IMR-90 (cell line): ENCODE data around the gene STRA6. TPM values are rescaled to one million over a fixed set of nuclear protein-coding genes. Genes with fewer than 3 reads are reported as not detected.

Experiments
- ATAC-seq: fragments of 200-7000 bp; cut with Tn5 transposase; 2 replicates; pipeline ENCODE4 v1.9.1; 2020; ENCODE audit warnings: low read depth, mild to moderate bottlenecking, moderate library complexity
- BruUV-seq: library from RNA; stranded (reverse); fragments of 400-500 nt; replicated peaks from 2 replicates; lab custom pipeline; 2021; lab: Mats Ljungman, UMichigan
- CTCF ChIA-PET: fragments of 300-600 bp; formaldehyde crosslinking; extraction: SDS; loops from one replicate; lab custom pipeline; 2021; ENCODE audit warnings: antibody characterized with exemption; lab: Yijun Ruan, JAX
- POLR2A ChIA-PET: fragments of 300-600 bp; sonication (Branson Sonifier 250); formaldehyde crosslinking; loops from one replicate; lab custom pipeline; 2022; ENCODE audit warnings: antibody characterized with exemption; ENCODE audit not compliant: unreplicated experiment; lab: Charles Lee
- DNase-seq: peaks from one replicate; pipeline ENCODE4 v3.0.0; 2013
- H2AFZ ChIP-seq: replicated peaks from 2 replicates; pipeline ENCODE3; 2013; ENCODE audit warnings: low read length, mild to moderate bottlenecking; ENCODE audit not compliant: poor library complexity
- H2AK5ac ChIP-seq: 2 replicates; pipeline ENCODE4 v1.6.1; 2013; ENCODE audit warnings: low read depth, low read length, inconsistent platforms
- H2AK9ac ChIP-seq: replicated peaks from 2 replicates; pipeline ENCODE3; 2013; ENCODE audit warnings: mild to moderate bottlenecking, low read depth, low read length, moderate library complexity; ENCODE audit not compliant: poor library complexity
- H2BK120ac ChIP-seq: 2 replicates; pipeline ENCODE4 v1.6.1; 2013; ENCODE audit warnings: low read depth, low read length, inconsistent platforms
- H2BK15ac ChIP-seq: 3 replicates; pipeline ENCODE4 v1.6.1; 2013; ENCODE audit warnings: low read depth, low read length, inconsistent platforms
- H2BK20ac ChIP-seq: 2 replicates; pipeline ENCODE4 v1.6.1; 2013; ENCODE audit warnings: low read depth, mild to moderate bottlenecking, inconsistent platforms, low read length, moderate library complexity
- H2BK5ac ChIP-seq: 2 replicates; pipeline ENCODE4 v1.6.1; 2013; ENCODE audit warnings: mild to moderate bottlenecking, low read depth, low read length, inconsistent platforms; ENCODE audit not compliant: poor library complexity, severe bottlenecking
- H3K14ac ChIP-seq: replicated peaks from 2 replicates; pipeline ENCODE4 v1.6.1; 2013; ENCODE audit warnings: low read depth, low read length, inconsistent platforms
- H3K18ac ChIP-seq: 2 replicates; pipeline ENCODE4 v1.6.1; 2013; ENCODE audit warnings: low read depth, low read length, control low read depth
- H3K23ac ChIP-seq: 2 replicates; pipeline ENCODE4 v1.6.1; 2013; ENCODE audit warnings: low read depth, low read length, inconsistent platforms
- H3K27ac ChIP-seq: 2 replicates; pipeline ENCODE4 v1.5.1; 2013; ENCODE audit warnings: mild to moderate bottlenecking, control low read depth, low read length; ENCODE audit not compliant: insufficient read depth
- H3K27me3 ChIP-seq: 2 replicates; pipeline ENCODE4 v1.6.1; 2013; ENCODE audit warnings: low read length; ENCODE audit not compliant: control insufficient read depth, insufficient read depth
- H3K36me3 ChIP-seq: 2 replicates; pipeline ENCODE4 v1.6.1; 2013; ENCODE audit warnings: low read length, mixed read lengths; ENCODE audit not compliant: control insufficient read depth, insufficient read depth
- H3K4ac ChIP-seq: 2 replicates; pipeline ENCODE4 v1.6.1; 2013; ENCODE audit warnings: low read depth, low read length, inconsistent platforms
- H3K4me1 ChIP-seq: 2 replicates; pipeline ENCODE4 v1.6.1; 2013; ENCODE audit warnings: low read length, mixed read lengths; ENCODE audit not compliant: control insufficient read depth, insufficient read depth
- H3K4me2 ChIP-seq: 2 replicates; pipeline ENCODE4 v1.6.1; 2013; ENCODE audit warnings: low read depth, mild to moderate bottlenecking, control low read depth, low read length, moderate library complexity
- H3K4me3 ChIP-seq: 2 replicates; pipeline ENCODE4 v1.5.1; 2013; ENCODE audit warnings: low read depth, mild to moderate bottlenecking, control low read depth, low read length, moderate library complexity; ENCODE audit not compliant: insufficient read depth
- H3K56ac ChIP-seq: 2 replicates; pipeline ENCODE4 v1.6.1; 2013; ENCODE audit warnings: low read length, inconsistent platforms; ENCODE audit not compliant: insufficient read depth; ENCODE audit errors: extremely low read depth
- H3K79me1 ChIP-seq, 2 experiments: 2 replicates each; pipeline ENCODE4 v1.6.1; 2013; ENCODE audit warnings: low read length in 2 of 2, inconsistent platforms in 1 of 2, low read depth in 1 of 2
- H3K9ac ChIP-seq: 2 replicates; pipeline ENCODE4 v1.6.1; 2013; ENCODE audit warnings: low read depth, low read length, control low read depth
- H3K9me1 ChIP-seq: 2 replicates; pipeline ENCODE4 v1.6.1; 2013; ENCODE audit warnings: low read length, inconsistent platforms; ENCODE audit not compliant: insufficient read depth
- H3K9me3 ChIP-seq: 2 replicates; pipeline ENCODE4 v1.6.1; 2013; ENCODE audit warnings: low read length; ENCODE audit not compliant: control insufficient read depth, insufficient read depth
- H4K20me1 ChIP-seq: 2 replicates; pipeline ENCODE4 v1.6.1; 2013; ENCODE audit warnings: low read length, inconsistent platforms; ENCODE audit not compliant: insufficient read depth
- H4K5ac ChIP-seq: 2 replicates; pipeline ENCODE4 v1.6.1; 2013; ENCODE audit warnings: mild to moderate bottlenecking, low read depth, low read length, control low read depth
- H4K8ac ChIP-seq, 2 experiments: 2 replicates each; pipeline ENCODE4 v1.6.1; 2013; ENCODE audit warnings: low read depth in 2 of 2, low read length in 2 of 2, control low read depth in 1 of 2, inconsistent platforms in 1 of 2
- H4K91ac ChIP-seq: 2 replicates; pipeline ENCODE4 v1.6.1; 2013; ENCODE audit warnings: low read depth, low read length, inconsistent platforms; ENCODE audit not compliant: insufficient read depth
- BHLHE40 ChIP-seq: fragments of 150-350 bp; IDR thresholded peaks from 2 replicates; pipeline ENCODE4 v1.6.1; 2016; ENCODE audit warnings: mild to moderate bottlenecking, low read depth, low read length
- CEBPB ChIP-seq: IDR thresholded peaks from 2 replicates; pipeline ENCODE4 v1.6.1; 2012; ENCODE audit warnings: low read depth, low read length, improper control_type of control experiment
- CHD1 ChIP-seq: IDR thresholded peaks from 2 replicates; pipeline ENCODE4 v1.6.1; 2012; ENCODE audit warnings: low read depth, low read length, improper control_type of control experiment
- CTCF ChIP-seq: conservative IDR thresholded peaks from 2 replicates; pipeline ENCODE4 v1.5.1; 2012; ENCODE audit warnings: mild to moderate bottlenecking, low read depth, low read length, improper control_type of control experiment
- ELK1 ChIP-seq: fragments of 150-350 bp; IDR thresholded peaks from 2 replicates; pipeline ENCODE4 v1.6.1; 2016; ENCODE audit warnings: low read depth, mild to moderate bottlenecking, low read length, moderate library complexity, borderline replicate concordance
- FOS ChIP-seq: fragments of 150-350 bp; IDR thresholded peaks from 2 replicates; pipeline ENCODE4 v1.6.1; 2016; ENCODE audit warnings: low read depth, low read length
- MAFK ChIP-seq: IDR thresholded peaks from 2 replicates; pipeline ENCODE4 v1.6.1; 2012; ENCODE audit warnings: low read depth, low read length, improper control_type of control experiment
- MAZ ChIP-seq: IDR thresholded peaks from 2 replicates; pipeline ENCODE4 v1.6.1; 2012; ENCODE audit warnings: low read depth, mild to moderate bottlenecking, low read length, improper control_type of control experiment, moderate library complexity, borderline replicate concordance
- MXI1 ChIP-seq: IDR thresholded peaks from 2 replicates; pipeline ENCODE4 v1.6.1; 2012; ENCODE audit warnings: low read depth, mild to moderate bottlenecking, low read length, moderate library complexity, borderline replicate concordance
- NFE2L2 ChIP-seq: fragments of 150-350 bp; IDR thresholded peaks from 2 replicates; pipeline ENCODE4 v1.6.1; 2016; ENCODE audit warnings: low read depth, mild to moderate bottlenecking, low read length
- POLR2A ChIP-seq: IDR thresholded peaks from 2 replicates; pipeline ENCODE4 v1.6.1; 2012; ENCODE audit warnings: mild to moderate bottlenecking, low read depth, low read length
- RAD21 ChIP-seq: IDR thresholded peaks from 2 replicates; pipeline ENCODE4 v1.6.1; 2012; ENCODE audit warnings: low read length, improper control_type of control experiment
- RCOR1 ChIP-seq: IDR thresholded peaks from 2 replicates; pipeline ENCODE4 v1.6.1; 2012; ENCODE audit warnings: mild to moderate bottlenecking, low read length, improper control_type of control experiment; ENCODE audit not compliant: insufficient replicate concordance
- RFX5 ChIP-seq: IDR thresholded peaks from 2 replicates; pipeline ENCODE4 v1.8.0; 2012; ENCODE audit warnings: low read depth, mild to moderate bottlenecking, low read length, moderate library complexity
- SMC3 ChIP-seq: fragments of 150-350 bp; IDR thresholded peaks from 2 replicates; pipeline ENCODE4 v1.6.1; 2016; ENCODE audit warnings: low read depth, mild to moderate bottlenecking, antibody characterized with exemption, low read length, moderate library complexity
- USF2 ChIP-seq: fragments of 150-350 bp; IDR thresholded peaks from 2 replicates; pipeline ENCODE4 v1.6.1; 2017; ENCODE audit warnings: mild to moderate bottlenecking, antibody characterized with exemption, low read length, low read depth
- WGBS, 2 experiments: methylation state at CpG; one replicate each; pipeline versions ENCODE4 v1.1.5 to v1.1.7; 2013; ENCODE audit warnings: missing lambda C conversion rate in 2 of 2; ENCODE audit not compliant: insufficient read length in 1 of 2; ENCODE audit errors: extremely low coverage in 2 of 2; 5-methylcytosine and 5-hydroxymethylcytosine counted together
- dilution Hi-C: fragments of 300-500 bp; cut with HindIII; formaldehyde crosslinking; loops from one replicate; pipeline ENCODE4 v1.14.3; 2018; ENCODE audit warnings: low sequenced_read_pairs; ENCODE audit not compliant: unreplicated experiment
- in situ Hi-C: fragments of 300-500 bp; cut with MboI; formaldehyde crosslinking; loops from 3 replicates; pipeline ENCODE4 v1.14.3; 2019; ENCODE audit warnings: low sequenced_read_pairs, inconsistent platforms, mixed read lengths
- intact Hi-C: fragments of 100-400 bp; cut with micrococcal nuclease; formaldehyde crosslinking; loops from 2 replicates; pipeline ENCODE4 v1.10.0; 2022
- polyA plus RNA-seq, 3 experiments: library from polyadenylated mRNA; depleted of rRNA; stranded (reverse); fragments of >200 nt; gene quantifications; 2 replicates each; pipeline ENCODE4 v1.2.3, GENCODE V29; 2012; ENCODE audit warnings: low replicate concordance in 1 of 3
- total RNA-seq: library from RNA; depleted of rRNA; stranded (reverse); fragments of >200 nt; gene quantifications from 2 replicates; pipeline ENCODE4 v1.2.3, GENCODE V29; 2012

The STRA6 gene
- total and polyA plus RNA-seq, 2 of the 4 experiments (the other 2 are of a cell fraction) = 0.17 TPM; not detected in 1

GRCh38 chr15:74229686-74230085 lies 27.1 kb upstream of the STRA6 start:
- no peak overlapping the region for H3K9ac ChIP-seq
- H3K36me3 ChIP-seq = no peaks in the 10 kb centered on the region
- dilution Hi-C loops (no loop called here), intact Hi-C loops (no loop called here), in situ Hi-C loops (no loop called here)
- no peak overlapping the region for H3K18ac ChIP-seq
- H2BK120ac ChIP-seq = no peak overlapping the region
- H3K23ac ChIP-seq = no peak overlapping the region
- POLR2A ChIA-PET = no interaction called here
- no peaks in the 10 kb centered on the region for H4K20me1 ChIP-seq
- H3K56ac ChIP-seq = no peak overlapping the region
- WGBS, 2 experiments = 90% methylated on average over 2 of the region's 3 CpGs; no CpG with 5 or more reads in 1 of the 2 experiments
- H4K5ac ChIP-seq = no peak overlapping the region
- no peak overlapping the region for H3K4me2 ChIP-seq
- TF ChIP-seq BHLHE40 = no peak
- TF ChIP-seq MAFK = no peak
- TF ChIP-seq FOS = no peak
- TF ChIP-seq USF2 = no peak
- TF ChIP-seq MAZ = no peak
- TF ChIP-seq NFE2L2 = no peak
- no peak for TF ChIP-seq POLR2A
- TF ChIP-seq CHD1 = no peak
- TF ChIP-seq CEBPB = no peak
- TF ChIP-seq CTCF = no peak
- TF ChIP-seq SMC3 = no peak
- no peak for TF ChIP-seq MXI1
- TF ChIP-seq ELK1 = no peak
- no peak for TF ChIP-seq RFX5
- no peak for TF ChIP-seq RCOR1
- TF ChIP-seq RAD21 = no peak
- no peak overlapping the region for H2AK9ac ChIP-seq
- no peak overlapping the region for H2BK20ac ChIP-seq
- H2AK5ac ChIP-seq = no peak overlapping the region
- no peak overlapping the region for H3K4ac ChIP-seq
- H4K91ac ChIP-seq = no peak overlapping the region
- H3K27me3 ChIP-seq = peaks cover 70% of the 10 kb centered on the region
- H3K79me1 ChIP-seq = no peaks in the 10 kb centered on the region
- no peak overlapping the region for H3K14ac ChIP-seq
- no peak overlapping the region for H2BK5ac ChIP-seq
- CTCF ChIA-PET = no interaction called here
- H2BK15ac ChIP-seq = no peak overlapping the region
- no peak overlapping the region for H3K4me3 ChIP-seq
- ATAC-seq (no peak), DNase-seq (no peak)
- no peak overlapping the region for H3K27ac ChIP-seq
- H3K9me1 ChIP-seq = no peaks in the 10 kb centered on the region
- no peaks in the 10 kb centered on the region for H3K9me3 ChIP-seq
- no TSS peak for BruUV-seq
- no peak overlapping the region for H2AFZ ChIP-seq
- H3K4me1 ChIP-seq = no peaks in the 10 kb centered on the region
- no peak overlapping the region for H4K8ac ChIP-seq
